PC-3 (cell line): Measurements from ENCODE around the gene PLAC8L1. TPM values are rescaled to one million over a fixed set of nuclear protein-coding genes. Genes with fewer than 3 reads are reported as not detected.

Experiments
- ATAC-seq: fragments of 200-7000 bp; cut with Tn5 transposase; 2 replicates; pipeline ENCODE4 v1.9.1; 2020; ENCODE audit warnings: mild to moderate bottlenecking, moderate library complexity
- BruUV-seq: library from RNA; stranded (reverse); fragments of 400-500 nt; replicated peaks from 2 replicates; lab custom pipeline; 2021; lab: Mats Ljungman, UMichigan
- CTCF ChIA-PET: fragments of 300-600 bp; sonication (Branson Sonifier 250); formaldehyde crosslinking; loops from one replicate; lab custom pipeline; 2022; ENCODE audit warnings: antibody characterized with exemption; lab: Charles Lee
- POLR2A ChIA-PET: fragments of 300-600 bp; sonication (Branson Sonifier 250); formaldehyde crosslinking; loops from one replicate; lab custom pipeline; 2022; ENCODE audit warnings: antibody characterized with exemption; ENCODE audit not compliant: unreplicated experiment; lab: Charles Lee
- DNase-seq: peaks from one replicate; pipeline ENCODE4 v3.0.0-alpha.2; 2015
- H2AFZ ChIP-seq: fragments of 300-600 bp; sonication (generic); 2 replicates; pipeline ENCODE4 v1.6.0; 2016; ENCODE audit warnings: antibody characterized with exemption, low read length
- H3F3A ChIP-seq: fragments of 300-600 bp; sonication (generic); one replicate; pipeline ENCODE4 v1.6.0; 2017; ENCODE audit warnings: antibody characterized with exemption, low read length, control low read depth, mild to moderate bottlenecking; ENCODE audit not compliant: unreplicated experiment
- H3K27ac ChIP-seq: fragments of 300-600 bp; sonication (generic); 2 replicates; pipeline ENCODE4 v1.5.1; 2016; ENCODE audit warnings: mild to moderate bottlenecking, low read length
- H3K27me3 ChIP-seq: fragments of 300-600 bp; sonication (generic); 2 replicates; pipeline ENCODE4 v1.6.1; 2016; ENCODE audit warnings: low read length, mixed read lengths
- H3K36me3 ChIP-seq: fragments of 300-600 bp; sonication (generic); 2 replicates; pipeline ENCODE4 v1.6.1; 2016; ENCODE audit warnings: low read depth, mixed run types, low read length, mixed read lengths
- H3K4me1 ChIP-seq: fragments of 300-600 bp; sonication (generic); 2 replicates; pipeline ENCODE4 v1.5.1; 2016; ENCODE audit warnings: low read length; ENCODE audit not compliant: insufficient read depth
- H3K4me2 ChIP-seq: fragments of 300-600 bp; sonication (generic); 2 replicates; pipeline ENCODE4 v1.6.0; 2016; ENCODE audit warnings: low read length
- H3K4me3 ChIP-seq: fragments of 300-600 bp; sonication (generic); 2 replicates; pipeline ENCODE4 v1.5.1; 2016; ENCODE audit warnings: mild to moderate bottlenecking, low read length, mixed read lengths
- H3K79me2 ChIP-seq: fragments of 300-600 bp; sonication (generic); 2 replicates; pipeline ENCODE4 v1.6.1; 2017; ENCODE audit warnings: low read length, mixed read lengths
- H3K9ac ChIP-seq: fragments of 300-600 bp; sonication (generic); 2 replicates; pipeline ENCODE4 v1.6.0; 2016; ENCODE audit warnings: mild to moderate bottlenecking, low read length
- H3K9me2 ChIP-seq: fragments of 300-600 bp; sonication (generic); replicated peaks from 2 replicates; pipeline ENCODE4 v1.6.1; 2016; ENCODE audit warnings: mixed run types, low read length, mixed read lengths
- H3K9me3 ChIP-seq: fragments of 300-600 bp; sonication (generic); 2 replicates; pipeline ENCODE4 v1.6.1; 2016; ENCODE audit warnings: low read length, mixed read lengths
- H4K20me1 ChIP-seq: fragments of 300-600 bp; sonication (generic); 2 replicates; pipeline ENCODE4 v1.6.1; 2016; ENCODE audit warnings: low read length, mixed read lengths
- CTCF ChIP-seq: fragments of 300-600 bp; sonication (generic); conservative IDR thresholded peaks from 2 replicates; pipeline ENCODE4 v1.5.1; 2017; ENCODE audit warnings: antibody characterized with exemption, low read depth, mild to moderate bottlenecking, low read length
- EZH2 ChIP-seq: fragments of 300-600 bp; sonication (generic); IDR thresholded peaks from one replicate; pipeline ENCODE4 v1.6.1; 2017; ENCODE audit warnings: antibody characterized with exemption, mild to moderate bottlenecking, low read length; ENCODE audit not compliant: unreplicated experiment
- EZH2phosphoT487 ChIP-seq: fragments of 300-600 bp; sonication (generic); IDR thresholded peaks from 2 replicates; pipeline ENCODE4 v1.6.1; 2018; ENCODE audit warnings: mild to moderate bottlenecking, antibody characterized with exemption, low read length, borderline replicate concordance
- intact Hi-C: fragments of 100-400 bp; cut with micrococcal nuclease; formaldehyde crosslinking; loops from 2 replicates; pipeline ENCODE4 v1.9.0; 2023
- total RNA-seq: library from RNA; depleted of rRNA; stranded (reverse); fragments of >200 nt; gene quantifications from 2 replicates; pipeline ENCODE4 v1.2.3, GENCODE V29; 2014

The PLAC8L1 gene
- total RNA-seq, 1 experiment from 2014 or later, result 0.95 TPM

- H3F3A ChIP-seq, result no peaks in the 10 kb centered on the region
- TF ChIP-seq CTCF (no peak), EZH2phosphoT487 (no peak), EZH2 (no peak)
- H3K9me2 ChIP-seq, result no peaks in the 10 kb centered on the region
- H3K4me2 ChIP-seq, result no peak overlapping the region
- no peak overlapping the region for H3K4me3 ChIP-seq
- H3K9ac ChIP-seq, result no peak overlapping the region
- no peak for ATAC-seq
- H3K27ac ChIP-seq, result no peak overlapping the region
- no peak overlapping the region for H2AFZ ChIP-seq
- no peak for DNase-seq
- intact Hi-C loops, result no loop called here
- no peaks in the 10 kb centered on the region for H3K9me3 ChIP-seq
- H3K79me2 ChIP-seq, result no peaks in the 10 kb centered on the region
- CTCF ChIA-PET, result no interaction called here
- POLR2A ChIA-PET, result no interaction called here
- no TSS peak for BruUV-seq
- no peaks in the 10 kb centered on the region for H3K4me1 ChIP-seq
- H4K20me1 ChIP-seq, result no peaks in the 10 kb centered on the region
- no peaks in the 10 kb centered on the region for H3K36me3 ChIP-seq
- no peaks in the 10 kb centered on the region for H3K27me3 ChIP-seq
Measured at GRCh38 chr5:146089287-146089686, 16.1 kb downstream of the PLAC8L1 start.

GRCh38 chr5:146088098-146088497 is 17.3 kb downstream of the PLAC8L1 start:
- Histone ChIP-seq H3K27me3 (no peaks in the 10 kb centered on the region), H4K20me1 (no peaks in the 10 kb centered on the region), H3K9me2 (no peaks in the 10 kb centered on the region), H3K36me3 (no peaks in the 10 kb centered on the region), H3K9ac (no peak overlapping the region), H3F3A (no peaks in the 10 kb centered on the region), H3K79me2 (no peaks in the 10 kb centered on the region), H3K27ac (no peak overlapping the region), H3K9me3 (no peaks in the 10 kb centered on the region), H2AFZ (no peak overlapping the region), H3K4me1 (no peaks in the 10 kb centered on the region), H3K4me2 (no peak overlapping the region), H3K4me3 (no peak overlapping the region)
- TF ChIP-seq EZH2phosphoT487 (no peak), CTCF (no peak), EZH2 (no peak)
- intact Hi-C loops, result no loop called here
- ATAC-seq (no peak), DNase-seq (no peak)
- no TSS peak for BruUV-seq
- ChIA-PET POLR2A (no interaction called here), CTCF (no interaction called here)

GRCh38 chr5:146084376-146084775 is 21.0 kb downstream of the PLAC8L1 start:
- H3K9me2 ChIP-seq, result no peaks in the 10 kb centered on the region
- H3F3A ChIP-seq, result no peaks in the 10 kb centered on the region
- H4K20me1 ChIP-seq, result no peaks in the 10 kb centered on the region
- no peak overlapping the region for H3K9ac ChIP-seq
- peaks cover 7% of the 10 kb centered on the region; the same call in 1 of the 2 replicates for H3K4me1 ChIP-seq
- intact Hi-C loops, result no loop called here
- ChIA-PET CTCF (no interaction called here), POLR2A (no interaction called here)
- no peak for DNase-seq
- no peak for ATAC-seq
- no peak overlapping the region for H3K4me3 ChIP-seq
- H3K9me3 ChIP-seq, result no peaks in the 10 kb centered on the region
- no peak for TF ChIP-seq EZH2
- no peak for TF ChIP-seq CTCF
- TF ChIP-seq EZH2phosphoT487, result no peak
- H3K4me2 ChIP-seq, result no peak overlapping the region
- no peak overlapping the region for H2AFZ ChIP-seq
- no TSS peak for BruUV-seq
- H3K36me3 ChIP-seq, result no peaks in the 10 kb centered on the region
- H3K27ac ChIP-seq, result no peak overlapping the region
- no peaks in the 10 kb centered on the region for H3K79me2 ChIP-seq
- H3K27me3 ChIP-seq, result no peaks in the 10 kb centered on the region
